HepG2 (cell line): ENCODE measurements around the gene ELOVL5. TPM values are rescaled to one million over a fixed set of nuclear protein-coding genes. Genes with fewer than 3 reads are reported as not detected.

Experiments
- AGO2 ChIP-seq: fragments of 200-400 bp; formaldehyde crosslinking; optimal IDR thresholded peaks from 2 replicates; pipeline ENCODE3; 2017; ENCODE audit warnings: mild to moderate bottlenecking, low read depth, low read length, moderate library complexity
- EED ChIP-seq: sonication (generic); formaldehyde crosslinking; IDR thresholded peaks from 2 replicates; pipeline ENCODE4 v1.5.0; 2020; ENCODE audit warnings: mild to moderate bottlenecking, missing genetic modification reagents
- EP300 ChIP-seq, 3 experiments: sonication (generic) in 1 of 3; formaldehyde crosslinking in 1 of 3; IDR thresholded peaks; 2 replicates each; pipeline versions ENCODE4 v1.5.1 to v1.6.1; 2011 to 2020; ENCODE audit warnings: low read depth in 2 of 3, low read length in 2 of 3, borderline replicate concordance in 1 of 3, improper control_type of control experiment in 1 of 3, mild to moderate bottlenecking in 1 of 3, missing genetic modification reagents in 1 of 3, moderate library complexity in 1 of 3
- FOXA1 ChIP-seq, 2 experiments: fragments of 450-650 bp in 1 of 2; sonication (generic) in 1 of 2; formaldehyde crosslinking in 1 of 2; IDR thresholded peaks; 2 replicates each; pipeline versions ENCODE4 v1.4.0 to v1.6.1; 2016 to 2020; ENCODE audit warnings: missing genetic modification reagents in 1 of 2
- FOXA3 ChIP-seq: IDR thresholded peaks from 2 replicates; pipeline ENCODE4 v1.6.1; 2016; ENCODE audit warnings: missing genetic modification reagents, missing compliant biosample characterization
- HHEX ChIP-seq: IDR thresholded peaks from 2 replicates; pipeline ENCODE4 v1.6.1; 2016; ENCODE audit warnings: control low read depth
- HMGA1 ChIP-seq: sonication (generic); formaldehyde crosslinking; conservative IDR thresholded peaks from 2 replicates; pipeline ENCODE4 v1.4.0; 2020; ENCODE audit warnings: missing genetic modification reagents
- HNF4A ChIP-seq: sonication (generic); formaldehyde crosslinking; IDR thresholded peaks from 2 replicates; pipeline ENCODE4 v1.4.0; 2020; ENCODE audit warnings: missing genetic modification reagents
- IRF2 ChIP-seq: IDR thresholded peaks from 2 replicates; pipeline ENCODE4 v1.6.1; 2018; ENCODE audit warnings: missing genetic modification reagents, missing compliant biosample characterization
- KDM6A ChIP-seq: IDR thresholded peaks from 2 replicates; pipeline ENCODE4 v1.6.1; 2016; ENCODE audit warnings: low read depth
- PHF20 ChIP-seq: sonication (generic); formaldehyde crosslinking; IDR thresholded peaks from 2 replicates; pipeline ENCODE4 v1.5.0; 2020; ENCODE audit warnings: mild to moderate bottlenecking, missing genetic modification reagents
- RARG ChIP-seq: sonication (generic); formaldehyde crosslinking; IDR thresholded peaks from 2 replicates; pipeline ENCODE4 v1.4.0; 2020; ENCODE audit warnings: low read depth, mild to moderate bottlenecking, missing genetic modification reagents
- RXRB ChIP-seq: IDR thresholded peaks from 2 replicates; pipeline ENCODE4 v1.6.1; 2016; ENCODE audit warnings: borderline replicate concordance, missing genetic modification reagents, missing compliant biosample characterization
- STAG1 ChIP-seq: sonication (generic); formaldehyde crosslinking; IDR thresholded peaks from 2 replicates; pipeline ENCODE4 v1.4.0; 2020; ENCODE audit warnings: missing genetic modification reagents
- SUZ12 ChIP-seq: fragments of 150-350 bp; IDR thresholded peaks from 2 replicates; pipeline ENCODE4 v1.6.1; 2014; ENCODE audit warnings: low read depth, low read length
- U2AF2 ChIP-seq: fragments of 200-400 bp; formaldehyde crosslinking; IDR thresholded peaks from 2 replicates; pipeline ENCODE4 v1.6.1; 2017; ENCODE audit warnings: low read depth, mild to moderate bottlenecking, low read length
- XRCC5 ChIP-seq: fragments of 200-400 bp; formaldehyde crosslinking; optimal IDR thresholded peaks from 2 replicates; pipeline ENCODE3; 2017; ENCODE audit warnings: mild to moderate bottlenecking, low read length
- ZNF121 ChIP-seq: sonication (generic); formaldehyde crosslinking; IDR thresholded peaks from 2 replicates; pipeline ENCODE4 v1.5.0; 2020; ENCODE audit warnings: mild to moderate bottlenecking, missing genetic modification reagents
- ZNF138 ChIP-seq: sonication (generic); formaldehyde crosslinking; IDR thresholded peaks from 2 replicates; pipeline ENCODE4 v1.5.0; 2020; ENCODE audit warnings: mild to moderate bottlenecking, low read depth, missing genetic modification reagents
- ZNF205 ChIP-seq: IDR thresholded peaks from 2 replicates; pipeline ENCODE4 v1.6.1; 2018; ENCODE audit warnings: missing biosample characterization, missing genetic modification reagents
- ZNF264 ChIP-seq: sonication (generic); formaldehyde crosslinking; IDR thresholded peaks from 2 replicates; pipeline ENCODE4 v1.4.0; 2020; ENCODE audit warnings: missing genetic modification reagents
- ZNF468 ChIP-seq: sonication (generic); formaldehyde crosslinking; IDR thresholded peaks from 2 replicates; pipeline ENCODE4 v1.8.0; 2022; ENCODE audit warnings: mild to moderate bottlenecking, moderate library complexity, missing genetic modification reagents
- ZNF780A ChIP-seq: sonication (generic); formaldehyde crosslinking; IDR thresholded peaks from 2 replicates; pipeline ENCODE4 v1.8.0; 2022; ENCODE audit warnings: mild to moderate bottlenecking, missing genetic modification reagents, moderate library complexity
- ZNF879 ChIP-seq: sonication (generic); formaldehyde crosslinking; IDR thresholded peaks from 2 replicates; pipeline ENCODE4 v1.8.1; 2023; ENCODE audit warnings: missing genetic modification reagents
- polyA plus RNA-seq, 8 experiments: library from polyadenylated mRNA; depleted of rRNA in 3 of 8; stranded (reverse) in 7 of 8; unstranded in 1 of 8; fragments of >200 nt; fragmentation: Illumina TruSeq in 4 of 8; extraction: Trizol in 4 of 8; gene quantifications; 2 replicates each; pipeline versions ENCODE4 v1.2.1 to v1.2.3, GENCODE V29; 2011 to 2016; ENCODE audit warnings: low read depth in 4 of 8, missing spikeins in 1 of 8, mixed read lengths in 1 of 8; ENCODE audit not compliant: insufficient read depth in 1 of 8
- total RNA-seq, 5 experiments: library from RNA; depleted of rRNA; stranded (reverse); fragments of >200 nt; fragmentation: Illumina TruSeq; extraction: Trizol; gene quantifications; 2 replicates each; pipeline ENCODE4 v1.2.3, GENCODE V29; 2016; ENCODE audit warnings: low read depth in 1 of 5
- TF ChIP-seq, protein P1 (sequence below): sonication (generic); formaldehyde crosslinking; IDR thresholded peaks from 2 replicates; pipeline ENCODE4 v1.5.0; 2020; ENCODE audit warnings: missing genetic modification reagents, mild to moderate bottlenecking, borderline replicate concordance
- TF ChIP-seq, protein P2 (sequence below): sonication (generic); formaldehyde crosslinking; IDR thresholded peaks from 2 replicates; pipeline ENCODE4 v1.9.0; 2022; ENCODE audit warnings: low read depth, missing genetic modification reagents
- TF ChIP-seq, protein P3 (sequence below): sonication (generic); formaldehyde crosslinking; IDR thresholded peaks from 2 replicates; pipeline ENCODE4 v1.5.0; 2020; ENCODE audit warnings: missing genetic modification reagents, mild to moderate bottlenecking, borderline replicate concordance
- TF ChIP-seq, protein P4 (sequence below): sonication (generic); formaldehyde crosslinking; IDR thresholded peaks from 2 replicates; pipeline ENCODE4 v1.4.0; 2020; ENCODE audit warnings: mild to moderate bottlenecking, missing genetic modification reagents
- TF ChIP-seq, protein P5 (sequence below): sonication (generic); formaldehyde crosslinking; IDR thresholded peaks from 2 replicates; pipeline ENCODE4 v1.8.0; 2022; ENCODE audit warnings: mild to moderate bottlenecking, missing genetic modification reagents, moderate library complexity

Gene ELOVL5
- total and polyA plus RNA-seq, 2 of the 13 experiments (the other 11 are each of a cell fraction or from before 2014, with no cell fraction given) = 50.1 to 72.4 TPM

DNA sequence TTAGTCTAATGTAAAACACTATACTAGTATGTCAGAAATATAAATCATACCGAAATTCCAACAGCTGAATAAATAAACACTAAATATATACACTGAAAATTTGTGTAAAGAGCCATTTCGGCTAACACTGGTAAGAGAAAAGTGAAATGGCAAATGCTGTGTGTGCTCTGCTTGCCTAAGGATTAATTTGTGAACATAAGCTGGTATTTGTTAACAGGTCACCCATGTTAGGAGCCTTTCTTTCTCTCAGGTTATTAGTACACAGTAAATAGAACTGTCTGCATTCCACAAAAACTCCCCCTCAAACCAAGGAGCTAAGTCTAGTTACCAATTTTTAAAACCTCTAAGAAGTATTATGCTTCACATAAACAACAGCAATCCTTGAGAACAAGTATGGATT, 27.0 kb downstream of the ELOVL5 start (continued):
- TF ChIP-seq RXRB (CRISPR knock-in tag) (peak; percentile 63; the same call in 1 of the 2 replicates), ZNF879 (CRISPR knock-in tag) (no peak), HNF4A (peak; percentile 38; the same call in 1 of the 2 replicates), AGO2 (no peak), U2AF2 (no peak), ZNF138 (CRISPR knock-in tag) (no peak), ZNF121 (CRISPR knock-in tag) (no peak), ZNF780A (CRISPR knock-in tag) (no peak), EP300 (IDR thresholded peaks at IDR 0.05; ENCODE audit: low read depth in 2 of 2, low read length in 2 of 2) (peak in 1 of 2 experiments; percentile 72; a peak in 2 of 4 replicates), EP300 (CRISPR knock-in tag; IDR thresholded peaks at IDR 0.05; ENCODE audit: borderline replicate concordance) (no peak), XRCC5 (no peak), PHF20 (no peak), RARG (CRISPR knock-in tag) (no peak), ZNF205 (CRISPR knock-in tag) (no peak), FOXA3 (CRISPR knock-in tag) (peak; percentile 89), KDM6A (CRISPR knock-in tag) (0 out of 2 replicates have a peak, but pooled peaks have one; percentile 31), HMGA1 (CRISPR knock-in tag) (no peak), ZNF264 (CRISPR knock-in tag) (no peak), EED (CRISPR knock-in tag) (no peak), IRF2 (CRISPR knock-in tag) (0 out of 2 replicates have a peak, but pooled peaks have one; percentile 26), ZNF468 (no peak), FOXA1 (IDR thresholded peaks at IDR 0.05) (peak; percentile 71), FOXA1 (CRISPR knock-in tag; IDR thresholded peaks at IDR 0.05) (peak; percentile 79), HHEX (CRISPR knock-in tag) (peak; percentile 82), STAG1 (CRISPR knock-in tag) (no peak), SUZ12 (no peak)
- TF ChIP-seq, protein P1, sequence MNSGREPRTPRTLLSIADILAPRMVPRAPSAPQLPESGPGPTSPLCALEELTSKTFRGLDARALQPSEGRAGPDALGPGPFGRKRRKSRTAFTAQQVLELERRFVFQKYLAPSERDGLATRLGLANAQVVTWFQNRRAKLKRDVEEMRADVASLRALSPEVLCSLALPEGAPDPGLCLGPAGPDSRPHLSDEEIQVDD (CRISPR knock-in tag) = no peak
- TF ChIP-seq, protein P2, sequence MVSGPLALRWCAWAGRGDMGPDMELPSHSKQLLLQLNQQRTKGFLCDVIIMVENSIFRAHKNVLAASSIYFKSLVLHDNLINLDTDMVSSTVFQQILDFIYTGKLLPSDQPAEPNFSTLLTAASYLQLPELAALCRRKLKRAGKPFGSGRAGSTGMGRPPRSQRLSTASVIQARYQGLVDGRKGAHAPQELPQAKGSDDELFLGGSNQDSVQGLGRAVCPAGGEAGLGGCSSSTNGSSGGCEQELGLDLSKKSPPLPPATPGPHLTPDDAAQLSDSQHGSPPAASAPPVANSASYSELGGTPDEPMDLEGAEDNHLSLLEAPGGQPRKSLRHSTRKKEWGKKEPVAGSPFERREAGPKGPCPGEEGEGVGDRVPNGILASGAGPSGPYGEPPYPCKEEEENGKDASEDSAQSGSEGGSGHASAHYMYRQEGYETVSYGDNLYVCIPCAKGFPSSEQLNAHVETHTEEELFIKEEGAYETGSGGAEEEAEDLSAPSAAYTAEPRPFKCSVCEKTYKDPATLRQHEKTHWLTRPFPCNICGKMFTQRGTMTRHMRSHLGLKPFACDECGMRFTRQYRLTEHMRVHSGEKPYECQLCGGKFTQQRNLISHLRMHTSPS (CRISPR knock-in tag) = no peak
- TF ChIP-seq, protein P3, sequence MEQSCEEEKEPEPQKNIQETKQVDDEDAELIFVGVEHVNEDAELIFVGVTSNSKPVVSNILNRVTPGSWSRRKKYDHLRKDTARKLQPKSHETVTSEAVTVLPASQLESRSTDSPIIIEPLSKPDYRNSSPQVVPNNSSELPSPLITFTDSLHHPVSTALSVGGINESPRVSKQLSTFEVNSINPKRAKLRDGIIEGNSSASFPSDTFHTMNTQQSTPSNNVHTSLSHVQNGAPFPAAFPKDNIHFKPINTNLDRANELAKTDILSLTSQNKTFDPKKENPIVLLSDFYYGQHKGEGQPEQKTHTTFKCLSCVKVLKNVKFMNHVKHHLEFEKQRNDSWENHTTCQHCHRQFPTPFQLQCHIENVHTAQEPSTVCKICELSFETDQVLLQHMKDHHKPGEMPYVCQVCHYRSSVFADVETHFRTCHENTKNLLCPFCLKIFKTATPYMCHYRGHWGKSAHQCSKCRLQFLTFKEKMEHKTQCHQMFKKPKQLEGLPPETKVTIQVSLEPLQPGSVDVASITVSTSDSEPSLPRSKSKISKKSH (CRISPR knock-in tag) = no peak
- TF ChIP-seq, protein P4, sequence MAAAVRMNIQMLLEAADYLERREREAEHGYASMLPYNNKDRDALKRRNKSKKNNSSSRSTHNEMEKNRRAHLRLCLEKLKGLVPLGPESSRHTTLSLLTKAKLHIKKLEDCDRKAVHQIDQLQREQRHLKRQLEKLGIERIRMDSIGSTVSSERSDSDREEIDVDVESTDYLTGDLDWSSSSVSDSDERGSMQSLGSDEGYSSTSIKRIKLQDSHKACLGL = no peak
- TF ChIP-seq, protein P5, sequence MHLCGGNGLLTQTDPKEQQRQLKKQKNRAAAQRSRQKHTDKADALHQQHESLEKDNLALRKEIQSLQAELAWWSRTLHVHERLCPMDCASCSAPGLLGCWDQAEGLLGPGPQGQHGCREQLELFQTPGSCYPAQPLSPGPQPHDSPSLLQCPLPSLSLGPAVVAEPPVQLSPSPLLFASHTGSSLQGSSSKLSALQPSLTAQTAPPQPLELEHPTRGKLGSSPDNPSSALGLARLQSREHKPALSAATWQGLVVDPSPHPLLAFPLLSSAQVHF = no peak
